Measurements from ENCODE around the gene SPRR2D.

Gene SPRR2D

GRCh38 chr1:153040950-153041631 is at the start of gene SPRR2D:
SPRR2D (minus strand) TSS chr1:153041120; CDS start chr1:153040346, 774 bp downstream.
- Histone ChIP-seq H3K9ac (ENCODE audit: low read depth in 1 of 2, low read length in 2 of 2) (no peak within 1 kb of the TSS), H3K27me3 (ENCODE audit: control insufficient read depth in 1 of 2, insufficient read depth in 2 of 2, low read length in 2 of 2) (no peaks in the 10 kb centered on the region), H3K36me3 (ENCODE audit: control insufficient read depth in 1 of 2, insufficient read depth in 2 of 2, low read length in 2 of 2) (no peaks in the 10 kb centered on the region), H3K27ac (ENCODE audit: low read depth, low read length) (no peak within 1 kb of the TSS), H3K4me3 (ENCODE audit: low read depth in 1 of 2, low read length in 2 of 2) (no peak within 1 kb of the TSS), H3K9me3 (ENCODE audit: control insufficient read depth in 1 of 2, low read length in 2 of 2) (no peaks in the 10 kb centered on the region), H3K4me1 (ENCODE audit: control insufficient read depth in 1 of 2, insufficient read depth in 2 of 2, low read length in 2 of 2) (no peaks in the 10 kb centered on the region)

GRCh38 chr1:153087652-153088051 is 46.7 kb upstream of the SPRR2D start:
- no peaks in the 10 kb centered on the region for H3K27me3 ChIP-seq (ENCODE audit: control insufficient read depth in 1 of 2, insufficient read depth in 2 of 2, low read length in 2 of 2)
- H3K4me1 ChIP-seq (ENCODE audit: control insufficient read depth in 1 of 2, insufficient read depth in 2 of 2, low read length in 2 of 2): no peaks in the 10 kb centered on the region
- no peak overlapping the region for H3K9ac ChIP-seq (ENCODE audit: low read depth in 1 of 2, low read length in 2 of 2)
- H3K9me3 ChIP-seq (ENCODE audit: control insufficient read depth in 1 of 2, low read length in 2 of 2): no peaks in the 10 kb centered on the region
- no peak overlapping the region for H3K27ac ChIP-seq (ENCODE audit: low read depth, low read length)
- H3K4me3 ChIP-seq (ENCODE audit: low read depth in 1 of 2, low read length in 2 of 2): no peak overlapping the region
- no peaks in the 10 kb centered on the region for H3K36me3 ChIP-seq (ENCODE audit: control insufficient read depth in 1 of 2, insufficient read depth in 2 of 2, low read length in 2 of 2)

- Histone ChIP-seq H3K27ac (ENCODE audit: low read depth, low read length) (no peak overlapping the region), H3K27me3 (ENCODE audit: control insufficient read depth in 1 of 2, insufficient read depth in 2 of 2, low read length in 2 of 2) (no peaks in the 10 kb centered on the region), H3K4me1 (ENCODE audit: control insufficient read depth in 1 of 2, insufficient read depth in 2 of 2, low read length in 2 of 2) (no peaks in the 10 kb centered on the region), H3K9me3 (ENCODE audit: control insufficient read depth in 1 of 2, low read length in 2 of 2) (no peaks in the 10 kb centered on the region), H3K9ac (ENCODE audit: low read depth in 1 of 2, low read length in 2 of 2) (no peak overlapping the region), H3K36me3 (ENCODE audit: control insufficient read depth in 1 of 2, insufficient read depth in 2 of 2, low read length in 2 of 2) (no peaks in the 10 kb centered on the region), H3K4me3 (ENCODE audit: low read depth in 1 of 2, low read length in 2 of 2) (no peak overlapping the region)
Observed at GRCh38 chr1:153081736-153082135, 40.8 kb upstream of the SPRR2D start.

- Histone ChIP-seq H3K27ac (ENCODE audit: low read depth, low read length) (no peak overlapping the region), H3K4me1 (ENCODE audit: control insufficient read depth in 1 of 2, insufficient read depth in 2 of 2, low read length in 2 of 2) (no peaks in the 10 kb centered on the region), H3K36me3 (ENCODE audit: control insufficient read depth in 1 of 2, insufficient read depth in 2 of 2, low read length in 2 of 2) (no peaks in the 10 kb centered on the region)
Observed at GRCh38 chr1:153072806-153073726, 32.1 kb upstream of the SPRR2D start.

GRCh38 chr1:153071511-153071910 is 30.6 kb upstream of the SPRR2D start, which contains the start of gene SPRR2B:
SPRR2B (minus strand) TSS chr1:153071611; CDS start chr1:153070839, 772 bp downstream.
- no peak within 1 kb of the TSS for H3K27ac ChIP-seq (ENCODE audit: low read depth, low read length)
- no peak within 1 kb of the TSS for H3K9ac ChIP-seq (ENCODE audit: low read depth in 1 of 2, low read length in 2 of 2)
- H3K9me3 ChIP-seq (ENCODE audit: control insufficient read depth in 1 of 2, low read length in 2 of 2): no peaks in the 10 kb centered on the region
- H3K27me3 ChIP-seq (ENCODE audit: control insufficient read depth in 1 of 2, insufficient read depth in 2 of 2, low read length in 2 of 2): no peaks in the 10 kb centered on the region
- no peak within 1 kb of the TSS for H3K4me3 ChIP-seq (ENCODE audit: low read depth in 1 of 2, low read length in 2 of 2)
- H3K36me3 ChIP-seq (ENCODE audit: control insufficient read depth in 1 of 2, insufficient read depth in 2 of 2, low read length in 2 of 2): no peaks in the 10 kb centered on the region
- no peaks in the 10 kb centered on the region for H3K4me1 ChIP-seq (ENCODE audit: control insufficient read depth in 1 of 2, insufficient read depth in 2 of 2, low read length in 2 of 2)

More at GRCh38 chr1:153072806-153073726, 32.1 kb upstream of the SPRR2D start:
- Histone ChIP-seq H3K9ac (ENCODE audit: low read depth in 1 of 2, low read length in 2 of 2) (no peak overlapping the region), H3K27me3 (ENCODE audit: control insufficient read depth in 1 of 2, insufficient read depth in 2 of 2, low read length in 2 of 2) (no peaks in the 10 kb centered on the region), H3K4me3 (ENCODE audit: low read depth in 1 of 2, low read length in 2 of 2) (no peak overlapping the region), H3K9me3 (ENCODE audit: control insufficient read depth in 1 of 2, low read length in 2 of 2) (no peaks in the 10 kb centered on the region)

- Histone ChIP-seq H3K9ac (ENCODE audit: low read depth in 1 of 2, low read length in 2 of 2) (no peak overlapping the region), H3K9me3 (ENCODE audit: control insufficient read depth in 1 of 2, low read length in 2 of 2) (no peaks in the 10 kb centered on the region), H3K4me1 (ENCODE audit: control insufficient read depth in 1 of 2, insufficient read depth in 2 of 2, low read length in 2 of 2) (no peaks in the 10 kb centered on the region), H3K36me3 (ENCODE audit: control insufficient read depth in 1 of 2, insufficient read depth in 2 of 2, low read length in 2 of 2) (no peaks in the 10 kb centered on the region), H3K27me3 (ENCODE audit: control insufficient read depth in 1 of 2, insufficient read depth in 2 of 2, low read length in 2 of 2) (peaks cover 0 to under 1% of the 10 kb centered on the region in 2 donors), H3K27ac (ENCODE audit: low read depth, low read length) (no peak overlapping the region), H3K4me3 (ENCODE audit: low read depth in 1 of 2, low read length in 2 of 2) (no peak overlapping the region)
Observed at GRCh38 chr1:153070243-153070642, 29.3 kb upstream of the SPRR2D start.

GRCh38 chr1:153058826-153059784 is 18.2 kb upstream of the SPRR2D start:
- Histone ChIP-seq H3K27ac (ENCODE audit: low read depth, low read length) (no peak overlapping the region), H3K9me3 (ENCODE audit: control insufficient read depth in 1 of 2, low read length in 2 of 2) (no peaks in the 10 kb centered on the region), H3K36me3 (ENCODE audit: control insufficient read depth in 1 of 2, insufficient read depth in 2 of 2, low read length in 2 of 2) (no peaks in the 10 kb centered on the region), H3K27me3 (ENCODE audit: control insufficient read depth in 1 of 2, insufficient read depth in 2 of 2, low read length in 2 of 2) (no peaks in the 10 kb centered on the region), H3K9ac (ENCODE audit: low read depth in 1 of 2, low read length in 2 of 2) (no peak overlapping the region), H3K4me1 (ENCODE audit: control insufficient read depth in 1 of 2, insufficient read depth in 2 of 2, low read length in 2 of 2) (no peaks in the 10 kb centered on the region), H3K4me3 (ENCODE audit: low read depth in 1 of 2, low read length in 2 of 2) (no peak overlapping the region)

- H3K9me3 ChIP-seq (ENCODE audit: control insufficient read depth in 1 of 2, low read length in 2 of 2): no peaks in the 10 kb centered on the region
- H3K4me3 ChIP-seq (ENCODE audit: low read depth in 1 of 2, low read length in 2 of 2): no peak overlapping the region
- H3K4me1 ChIP-seq (ENCODE audit: control insufficient read depth in 1 of 2, insufficient read depth in 2 of 2, low read length in 2 of 2): no peaks in the 10 kb centered on the region
- no peak overlapping the region for H3K9ac ChIP-seq (ENCODE audit: low read depth in 1 of 2, low read length in 2 of 2)
- H3K27me3 ChIP-seq (ENCODE audit: control insufficient read depth in 1 of 2, insufficient read depth in 2 of 2, low read length in 2 of 2): no peaks in the 10 kb centered on the region
- no peaks in the 10 kb centered on the region for H3K36me3 ChIP-seq (ENCODE audit: control insufficient read depth in 1 of 2, insufficient read depth in 2 of 2, low read length in 2 of 2)
- H3K27ac ChIP-seq (ENCODE audit: low read depth, low read length): no peak overlapping the region
Observed at GRCh38 chr1:153058154-153058553, 17.2 kb upstream of the SPRR2D start.

- no peaks in the 10 kb centered on the region for H3K9me3 ChIP-seq (ENCODE audit: control insufficient read depth in 1 of 2, low read length in 2 of 2)
- no peak within 1 kb of the TSS for H3K9ac ChIP-seq (ENCODE audit: low read depth in 1 of 2, low read length in 2 of 2)
- no peak within 1 kb of the TSS for H3K4me3 ChIP-seq (ENCODE audit: low read depth in 1 of 2, low read length in 2 of 2)
- no peaks in the 10 kb centered on the region for H3K36me3 ChIP-seq (ENCODE audit: control insufficient read depth in 1 of 2, insufficient read depth in 2 of 2, low read length in 2 of 2)
- no peaks in the 10 kb centered on the region for H3K27me3 ChIP-seq (ENCODE audit: control insufficient read depth in 1 of 2, insufficient read depth in 2 of 2, low read length in 2 of 2)
- H3K27ac ChIP-seq (ENCODE audit: low read depth, low read length): no peak within 1 kb of the TSS
- no peaks in the 10 kb centered on the region for H3K4me1 ChIP-seq (ENCODE audit: control insufficient read depth in 1 of 2, insufficient read depth in 2 of 2, low read length in 2 of 2)
Observed at GRCh38 chr1:153057375-153057774, 16.5 kb upstream of the SPRR2D start, which contains the start of gene SPRR2A. SPRR2A (minus strand) TSS chr1:153057512; CDS start chr1:153056735, 777 bp downstream.
